GM19043 (cell line): ENCODE results near the gene TNNI3.
"Not testable (repeated sequence)": the region's sequence is repeated elsewhere in the genome, so short reads cannot be mapped to it uniquely, and the experiment has no call there.

ENCODE experiments used
- ATAC-seq: cut with Tn5 transposase; IDR thresholded peaks from one replicate; pipeline ENCODE4 v1.9.1; 2021; ENCODE audit warnings: low read depth; ENCODE audit not compliant: unreplicated experiment

TNNI3 gene

GRCh38 chr19:55173714-55174409 lies 16.3 kb upstream of the TNNI3 start:
- no peak for ATAC-seq

GRCh38 chr19:55173186-55173713 lies 15.7 kb upstream of the TNNI3 start:
- ATAC-seq, result no peak

- ATAC-seq, result no peak
Measured at GRCh38 chr19:55172741-55173140, 15.2 kb upstream of the TNNI3 start.

GRCh38 chr19:55172318-55172717 lies 14.8 kb upstream of the TNNI3 start:
- not testable (repeated sequence) for ATAC-seq

GRCh38 chr19:55171440-55171839 lies 13.9 kb upstream of the TNNI3 start:
- ATAC-seq, result no peak

- ATAC-seq, result no peak
Measured at GRCh38 chr19:55169136-55169535, 11.6 kb upstream of the TNNI3 start.

- ATAC-seq, result no peak
Measured at GRCh38 chr19:55166530-55167268, 9.2 kb upstream of the TNNI3 start, which contains the start of gene DNAAF3. TSS of gene DNAAF3 (minus strand) at chr19:55166613. CDS start at chr19:55166413, 200 bp downstream.

- no peak for ATAC-seq
Measured at GRCh38 chr19:55165952-55166529, 8.5 kb upstream of the TNNI3 start.

- ATAC-seq, result no peak
Measured at GRCh38 chr19:55161571-55162322, 4.2 kb upstream of the TNNI3 start.

GRCh38 chr19:55160986-55161365 lies 3.4 kb upstream of the TNNI3 start:
- ATAC-seq, result no peak

GRCh38 chr19:55160128-55160985 lies 2.8 kb upstream of the TNNI3 start:
- ATAC-seq, result no peak

GRCh38 chr19:55158848-55159749 lies 1.6 kb upstream of the TNNI3 start:
- no peak for ATAC-seq

- ATAC-seq, result no peak
Measured at GRCh38 chr19:55158423-55158822, 891 bp upstream of the TNNI3 start.

- ATAC-seq, result no peak
Measured at GRCh38 chr19:55156202-55157063, 1.1 kb downstream of the TNNI3 start.

- not testable (repeated sequence) for ATAC-seq
Measured at GRCh38 chr19:55155784-55156183, 1.7 kb downstream of the TNNI3 start.

GRCh38 chr19:55153652-55154264 lies 3.8 kb downstream of the TNNI3 start:
- no peak for ATAC-seq

GRCh38 chr19:55152017-55152416 lies 5.5 kb downstream of the TNNI3 start:
- ATAC-seq, result no peak
